GM12864 (cell line): ENCODE data around the gene PPP1R7.

Experiments
- DNase-seq: peaks from one replicate; pipeline ENCODE4 v3.0.0-alpha.2; 2011; ENCODE audit warnings: low read depth
- H3K4me3 ChIP-seq: 2 replicates; pipeline ENCODE4 v1.5.1; 2011; ENCODE audit warnings: mild to moderate bottlenecking, low read depth, low read length, control low read depth
- TF ChIP-seq, protein P1 (sequence below): IDR thresholded peaks from 2 replicates; pipeline ENCODE4 v1.5.1; 2011; ENCODE audit warnings: low read depth, mild to moderate bottlenecking, moderate library complexity, low read length, control low read depth, inconsistent platforms; ENCODE audit errors: missing control alignments

The PPP1R7 gene

DNA sequence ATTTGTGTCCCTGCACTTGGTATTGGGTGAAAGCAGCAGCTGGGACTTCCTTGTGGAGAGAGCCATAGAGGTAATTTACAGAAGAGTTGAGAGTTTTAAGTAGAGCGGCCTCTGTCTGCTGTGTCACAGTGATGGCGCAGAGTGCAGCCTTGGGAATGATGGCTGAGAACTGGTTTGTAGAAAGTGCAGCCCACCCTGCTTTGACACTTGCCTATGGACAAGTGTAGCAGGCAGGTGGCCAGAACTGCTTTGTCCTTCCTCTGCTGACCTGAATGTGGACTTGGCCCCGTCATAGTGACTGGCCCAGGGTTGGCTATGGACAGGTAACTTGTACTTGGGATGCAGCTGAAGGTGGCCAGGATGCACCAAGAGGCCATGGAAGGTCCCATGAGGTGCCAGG, 31.9 kb downstream of the PPP1R7 start:
- no peak overlapping the region for H3K4me3 ChIP-seq
- DNase-seq, result no peak
- TF ChIP-seq, protein P1, sequence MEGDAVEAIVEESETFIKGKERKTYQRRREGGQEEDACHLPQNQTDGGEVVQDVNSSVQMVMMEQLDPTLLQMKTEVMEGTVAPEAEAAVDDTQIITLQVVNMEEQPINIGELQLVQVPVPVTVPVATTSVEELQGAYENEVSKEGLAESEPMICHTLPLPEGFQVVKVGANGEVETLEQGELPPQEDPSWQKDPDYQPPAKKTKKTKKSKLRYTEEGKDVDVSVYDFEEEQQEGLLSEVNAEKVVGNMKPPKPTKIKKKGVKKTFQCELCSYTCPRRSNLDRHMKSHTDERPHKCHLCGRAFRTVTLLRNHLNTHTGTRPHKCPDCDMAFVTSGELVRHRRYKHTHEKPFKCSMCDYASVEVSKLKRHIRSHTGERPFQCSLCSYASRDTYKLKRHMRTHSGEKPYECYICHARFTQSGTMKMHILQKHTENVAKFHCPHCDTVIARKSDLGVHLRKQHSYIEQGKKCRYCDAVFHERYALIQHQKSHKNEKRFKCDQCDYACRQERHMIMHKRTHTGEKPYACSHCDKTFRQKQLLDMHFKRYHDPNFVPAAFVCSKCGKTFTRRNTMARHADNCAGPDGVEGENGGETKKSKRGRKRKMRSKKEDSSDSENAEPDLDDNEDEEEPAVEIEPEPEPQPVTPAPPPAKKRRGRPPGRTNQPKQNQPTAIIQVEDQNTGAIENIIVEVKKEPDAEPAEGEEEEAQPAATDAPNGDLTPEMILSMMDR, result no peak

DNA sequence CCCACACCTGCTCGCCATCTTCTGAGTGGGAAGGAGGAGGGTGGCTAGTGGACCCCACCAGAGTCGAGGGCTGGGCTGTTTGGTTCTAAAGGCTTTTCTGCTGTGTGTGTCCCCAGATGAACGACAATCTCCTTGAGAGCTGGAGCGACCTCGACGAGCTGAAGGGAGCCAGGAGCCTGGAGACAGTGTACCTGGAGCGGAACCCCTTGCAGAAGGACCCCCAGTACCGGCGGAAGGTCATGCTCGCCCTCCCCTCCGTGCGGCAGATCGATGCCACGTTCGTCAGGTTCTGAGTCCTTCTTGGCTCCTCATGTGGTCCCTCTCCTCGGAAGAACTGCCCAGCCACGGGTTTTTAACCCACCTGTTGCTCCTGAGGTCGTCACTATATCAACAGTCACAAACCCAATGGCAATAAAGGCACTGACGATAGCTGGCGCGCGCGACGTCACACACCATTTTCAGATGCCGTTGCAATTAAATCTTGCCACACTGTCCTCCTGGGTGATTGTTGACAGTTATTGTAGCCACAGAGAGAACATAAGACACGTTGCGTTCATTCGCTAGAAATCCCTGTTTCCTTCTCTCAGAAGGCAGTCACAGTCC, 32.4 kb downstream of the PPP1R7 start:
- DNase-seq, result no peak

DNA sequence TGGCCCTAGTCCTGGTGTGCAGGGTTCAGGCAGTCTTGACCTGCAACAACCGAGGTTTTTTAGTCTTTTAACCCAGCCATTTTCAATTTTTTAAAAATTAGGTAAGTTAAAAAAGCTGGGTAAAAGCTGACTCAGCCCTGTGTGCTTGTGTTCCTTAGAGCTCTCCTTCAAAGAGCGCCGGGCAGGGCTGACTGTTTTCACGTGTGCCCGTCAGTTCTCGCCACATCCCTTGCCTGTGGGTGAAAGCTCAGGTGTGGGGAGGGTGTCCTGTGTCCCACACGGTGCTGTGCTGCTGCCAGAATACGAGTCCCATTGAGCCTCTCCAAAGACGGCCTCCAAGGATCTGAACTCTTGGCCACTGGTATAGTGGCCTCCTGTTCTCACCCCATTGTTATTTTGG, 33.0 kb downstream of the PPP1R7 start:
- H3K4me3 ChIP-seq, result no peak overlapping the region
- DNase-seq, result no peak
- TF ChIP-seq, protein P1, result no peak

More for the DNA sequence above, 32.4 kb downstream of the PPP1R7 start:
- no peak overlapping the region for H3K4me3 ChIP-seq
- TF ChIP-seq, protein P1, result no peak

DNA sequence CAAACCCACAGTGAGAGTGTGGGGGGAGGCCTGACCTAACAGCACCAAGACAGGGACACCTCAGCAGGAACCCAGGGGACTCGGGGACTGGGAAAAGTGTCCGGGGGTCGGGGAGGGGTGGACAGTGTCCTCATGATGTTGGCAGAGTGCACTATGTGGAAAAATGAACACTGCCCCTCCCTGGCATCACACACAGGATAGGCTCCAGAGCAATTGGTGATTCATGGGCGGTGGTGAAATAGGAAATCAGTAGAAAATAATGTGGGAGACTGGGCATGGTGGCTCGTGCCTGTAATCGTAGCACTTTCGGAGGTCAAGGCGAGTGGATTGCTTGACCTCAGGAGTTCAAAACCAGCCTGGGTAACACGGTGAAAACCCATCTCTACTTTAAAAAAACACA, 34.6 kb downstream of the PPP1R7 start:
- no peak overlapping the region for H3K4me3 ChIP-seq
- TF ChIP-seq, protein P1, result no peak
- DNase-seq, result no peak

DNA sequence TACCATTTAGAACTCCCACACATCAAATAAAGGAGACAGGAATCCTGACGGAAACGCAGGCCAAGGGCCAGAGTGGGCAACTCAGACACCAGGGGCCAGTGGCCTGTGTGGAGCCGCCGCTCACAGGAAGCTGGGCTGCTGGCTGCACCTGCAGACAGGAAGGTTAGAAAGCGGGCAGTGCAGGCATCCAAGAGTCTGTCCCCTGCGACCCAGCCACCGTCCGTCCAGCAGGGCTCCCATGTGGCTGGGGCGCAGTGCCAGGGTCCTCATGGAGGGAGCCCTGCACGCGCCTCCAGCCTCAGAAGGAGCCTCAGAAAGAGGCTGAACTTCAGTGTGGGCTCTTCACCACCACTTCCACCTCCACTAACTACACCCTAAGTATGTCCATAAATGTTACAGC, 35.7 kb downstream of the PPP1R7 start:
- H3K4me3 ChIP-seq, result no peak overlapping the region
- DNase-seq, result no peak
- TF ChIP-seq, protein P1, result no peak

DNA sequence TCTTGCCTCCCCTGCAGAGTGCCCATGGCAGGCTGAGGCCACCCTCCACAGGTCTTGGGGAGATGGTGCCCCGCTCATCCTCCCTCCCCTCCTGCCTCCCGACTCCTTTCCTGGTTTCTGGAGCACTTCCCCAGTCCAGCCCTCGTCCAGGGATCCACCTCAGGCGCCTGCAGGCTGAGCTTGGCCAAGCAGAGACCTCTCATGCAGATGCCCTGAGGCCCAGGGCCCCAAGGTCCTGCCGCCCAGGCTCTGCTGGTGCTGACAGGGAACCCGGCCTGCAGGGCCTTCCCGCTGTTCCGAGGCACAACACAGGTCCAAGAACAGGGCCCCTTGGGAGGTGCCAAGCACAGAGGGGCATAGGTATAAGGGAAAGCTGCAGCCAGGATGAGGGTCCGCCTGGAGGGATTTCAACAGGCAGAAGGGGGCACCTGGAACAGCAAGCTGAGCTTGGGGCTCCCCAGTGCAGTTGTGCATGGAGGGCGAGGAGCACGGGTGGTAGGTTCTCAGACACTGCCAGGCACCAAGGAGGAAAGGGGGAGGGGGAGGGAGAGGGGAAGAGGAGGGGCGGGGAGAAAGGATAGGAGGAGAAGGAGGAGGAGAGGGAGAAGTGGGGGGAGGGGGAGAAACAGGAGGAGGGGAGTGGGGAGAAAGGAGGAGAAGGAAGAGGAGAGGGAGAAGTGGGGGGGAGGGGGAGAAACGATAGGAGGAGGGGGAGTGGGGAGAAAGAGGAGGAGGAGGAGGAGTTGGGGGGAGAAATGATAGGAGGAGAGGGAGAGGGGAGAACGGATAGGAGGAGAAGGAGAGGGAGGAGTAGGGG, 37.0 kb downstream of the PPP1R7 start:
- TF ChIP-seq, protein P1, result no peak
- no peak overlapping the region for H3K4me3 ChIP-seq
- DNase-seq, result no peak

DNA sequence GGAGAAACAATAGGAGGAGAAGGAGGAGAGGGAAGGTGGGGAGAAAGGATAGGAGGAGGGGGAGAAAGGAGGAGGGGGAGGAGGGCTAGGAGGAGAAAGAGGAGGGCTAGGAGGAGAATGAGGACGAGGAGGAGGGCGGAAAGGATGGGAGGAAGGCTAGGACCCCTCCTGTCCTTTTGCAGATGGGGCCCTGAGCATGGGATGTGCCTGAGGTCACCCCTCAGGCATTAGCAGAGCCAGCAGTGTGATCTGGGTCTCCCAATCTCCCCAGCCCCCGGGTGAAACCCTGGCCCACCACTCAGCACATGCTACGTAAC, 37.6 kb downstream of the PPP1R7 start:
- H3K4me3 ChIP-seq, result no peak overlapping the region
- no peak for DNase-seq
- TF ChIP-seq, protein P1, result no peak
